HG03460 (cell line): Measurements from ENCODE around the gene MAT2B.

Experiments
- ATAC-seq: cut with Tn5 transposase; IDR thresholded peaks from one replicate; pipeline ENCODE4 v1.9.1; 2021; ENCODE audit not compliant: unreplicated experiment

MAT2B gene

GRCh38 chr5:163548649-163549048 lies 43.2 kb downstream of the MAT2B start:
- no peak for ATAC-seq

- ATAC-seq, result no peak
These were observed 45.7 kb downstream of the MAT2B start for GRCh38 chr5:163551156-163551555.

GRCh38 chr5:163552536-163552935 lies 47.1 kb downstream of the MAT2B start:
- no peak for ATAC-seq

- ATAC-seq, result no peak
These were observed 55.9 kb downstream of the MAT2B start for GRCh38 chr5:163561339-163561738.

GRCh38 chr5:163562071-163562470 lies 56.7 kb downstream of the MAT2B start:
- no peak for ATAC-seq

- no peak for ATAC-seq
These were observed 57.7 kb downstream of the MAT2B start for GRCh38 chr5:163563112-163563511.

- ATAC-seq, result no peak
These were observed 58.5 kb downstream of the MAT2B start for GRCh38 chr5:163563880-163564279.

- peak; percentile 49 for ATAC-seq
These were observed 59.0 kb downstream of the MAT2B start for GRCh38 chr5:163564321-163564938.

GRCh38 chr5:163565492-163565891 lies 60.1 kb downstream of the MAT2B start:
- ATAC-seq, result peak; percentile 2

- ATAC-seq, result peak; percentile 78
These were observed 60.7 kb downstream of the MAT2B start for GRCh38 chr5:163565931-163566608.

GRCh38 chr5:163566678-163567077 lies 61.3 kb downstream of the MAT2B start:
- ATAC-seq, result no peak

- no peak for ATAC-seq
These were observed 62.4 kb downstream of the MAT2B start for GRCh38 chr5:163567811-163568210.
